Astrocyte of the spinal cord (primary cell): ENCODE measurements around the gene EDN3.

Experiments
- DNase-seq: peaks from one replicate; pipeline ENCODE4 v3.0.0; 2011; ENCODE audit warnings: low read depth, low spot score
- H3K4me3 ChIP-seq: 2 replicates; pipeline ENCODE4 v1.5.1; 2011; ENCODE audit warnings: low read depth, mild to moderate bottlenecking, low read length, moderate library complexity
- CTCF ChIP-seq: IDR thresholded peaks from 2 replicates; pipeline ENCODE4 v1.5.1; 2012; ENCODE audit warnings: low read depth, mild to moderate bottlenecking, low read length, inconsistent platforms
- in situ Hi-C: cut with HindIII; loops from 2 replicates; pipeline ENCODE4 v1.10.0; 2017; ENCODE audit warnings: low sequenced_read_pairs

The EDN3 gene

GRCh38 chr20:59322585-59323454, 22.4 kb downstream of the EDN3 start:
- no peak for DNase-seq
- TF ChIP-seq CTCF = no peak
- H3K4me3 ChIP-seq = no peak overlapping the region
- in situ Hi-C loops = no loop called here

GRCh38 chr20:59323731-59324130, 23.3 kb downstream of the EDN3 start:
- DNase-seq = no peak
- TF ChIP-seq CTCF = no peak
- in situ Hi-C loops = no loop called here
- H3K4me3 ChIP-seq = no peak overlapping the region

GRCh38 chr20:59324521-59325141, 24.2 kb downstream of the EDN3 start:
- TF ChIP-seq CTCF = no peak
- in situ Hi-C loops = no loop called here
- no peak overlapping the region for H3K4me3 ChIP-seq
- DNase-seq = no peak

GRCh38 chr20:59325142-59325523, 24.7 kb downstream of the EDN3 start:
- DNase-seq = no peak
- H3K4me3 ChIP-seq = no peak overlapping the region
- in situ Hi-C loops = no loop called here
- TF ChIP-seq CTCF = no peak

- no peak for TF ChIP-seq CTCF
- H3K4me3 ChIP-seq = no peak overlapping the region
- DNase-seq = no peak
- in situ Hi-C loops = no loop called here
Measured at GRCh38 chr20:59326188-59326587, 25.8 kb downstream of the EDN3 start.

- no peak overlapping the region for H3K4me3 ChIP-seq
- TF ChIP-seq CTCF = no peak
- DNase-seq = no peak
- in situ Hi-C loops = no loop called here
Measured at GRCh38 chr20:59328071-59328470, 27.7 kb downstream of the EDN3 start.
